Gastroesophageal sphincter (tissue), 4 donors: ENCODE data around the gene ANTXR2. TPM values are rescaled to one million over a fixed set of nuclear protein-coding genes. Genes with fewer than 3 reads are reported as not detected.

Experiments used
- ATAC-seq: fragments of 150-250 bp; one replicate; pipeline ENCODE4 v1.9.1; 2016; ENCODE audit warnings: mild to moderate bottlenecking, moderate library complexity
- H3K27ac ChIP-seq, 4 donors: fragments of 200-600 bp; sonication (generic) in 3 of 4; 1 replicate in 3 of 4; 2 replicates in 1 of 4; pipeline ENCODE4 v1.5.1; 2016 to 2019
- H3K27me3 ChIP-seq: fragments of 200-600 bp; sonication (generic); one replicate; pipeline ENCODE4 v1.5.1; 2019
- H3K36me3 ChIP-seq, 2 donors: fragments of 200-600 bp; sonication (generic); one replicate each; pipeline ENCODE4 v1.5.1; 2019; ENCODE audit warnings: control low read depth in 1 of 2
- H3K4me1 ChIP-seq, 3 donors: fragments of 200-600 bp; sonication (generic); 1 replicate in 2 of 3; 2 replicates in 1 of 3; pipeline ENCODE4 v1.5.1; 2016 to 2019; ENCODE audit warnings: control low read depth in 2 of 3
- H3K4me3 ChIP-seq, 2 donors: fragments of 200-600 bp; sonication (generic); one replicate each; pipeline ENCODE4 v1.5.1; 2019; ENCODE audit warnings: mild to moderate bottlenecking in 1 of 2, moderate library complexity in 1 of 2
- H3K9me3 ChIP-seq, 3 donors: fragments of 200-600 bp; sonication (generic); one replicate each; pipeline ENCODE4 v1.5.1; 2017 to 2019; ENCODE audit warnings: control low read depth in 2 of 3
- EP300 ChIP-seq: sonication (generic); formaldehyde crosslinking; IDR thresholded peaks from one replicate; pipeline ENCODE4 v1.6.1; 2017; ENCODE audit warnings: antibody characterized with exemption, mild to moderate bottlenecking
- POLR2A ChIP-seq, 2 donors: fragments of 450-650 bp; IDR thresholded peaks; one replicate each; pipeline ENCODE4 v1.6.1; 2017; ENCODE audit warnings: antibody characterized with exemption in 2 of 2, mild to moderate bottlenecking in 2 of 2, moderate library complexity in 1 of 2
- POLR2AphosphoS5 ChIP-seq: sonication (generic); formaldehyde crosslinking; IDR thresholded peaks from one replicate; pipeline ENCODE4 v1.6.1; 2017; ENCODE audit warnings: antibody characterized with exemption
- WGBS, 2 donors: methylation state at CpG; one replicate each; pipeline ENCODE4 v1.1.5; 2018; ENCODE audit warnings: low coverage in 1 of 2; 5-methylcytosine and 5-hydroxymethylcytosine counted together
- total RNA-seq, 4 donors: library from RNA; depleted of rRNA; stranded (reverse); fragments of >200 nt; gene quantifications; one replicate each; pipeline ENCODE4 v1.1.0, GENCODE V29; 2016
- TF ChIP-seq, protein P1 (sequence below), 4 experiments: fragments of 200-600 bp in 2 of 4; fragments of 450-650 bp in 2 of 4; sonication (generic) in 1 of 4; IDR thresholded peaks; one replicate each; pipeline ENCODE4 v1.5.1; 2017 to 2019; ENCODE audit warnings: antibody characterized with exemption in 4 of 4, mild to moderate bottlenecking in 2 of 4, moderate library complexity in 2 of 4

The ANTXR2 gene
- total RNA-seq, 4 donors from 2014 or later = 440 to 611 (median 501) TPM

DNA sequence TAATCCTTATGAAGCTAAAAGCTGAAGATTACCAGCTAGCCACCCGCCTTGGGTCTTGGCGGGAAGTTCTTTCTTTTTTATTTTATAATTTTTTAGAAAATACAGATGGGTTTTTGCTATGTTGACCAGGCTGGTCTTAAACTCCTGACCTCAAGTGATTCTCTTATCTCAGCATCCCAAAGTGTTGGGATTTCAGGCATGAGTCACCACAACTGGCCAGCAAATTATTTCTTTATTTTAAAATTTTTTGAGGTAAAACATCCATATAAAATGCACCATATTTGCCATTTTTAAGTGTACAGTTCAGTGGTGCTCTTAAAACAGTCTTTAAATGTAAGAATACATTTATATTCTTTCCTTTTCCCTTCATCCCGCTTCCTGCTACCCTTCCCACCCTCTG, 40.6 kb upstream of the ANTXR2 start:
- Histone ChIP-seq H3K27ac (no peak overlapping the region), H3K36me3 (no peaks in the 10 kb centered on the region), H3K4me3 (no peak overlapping the region), H3K4me1 (no peaks in the 10 kb centered on the region), H3K9me3 (peaks cover 0 to 11% (median 0%) of the 10 kb centered on the region in 3 donors), H3K27me3 (no peaks in the 10 kb centered on the region)
- 88 to 92% methylated on average over 3 of the region's 3 CpGs for WGBS, 2 donors
- TF ChIP-seq EP300 (no peak), POLR2A (IDR thresholded peaks at IDR 0.05) (no peak), POLR2AphosphoS5 (no peak)
- TF ChIP-seq, protein P1, sequence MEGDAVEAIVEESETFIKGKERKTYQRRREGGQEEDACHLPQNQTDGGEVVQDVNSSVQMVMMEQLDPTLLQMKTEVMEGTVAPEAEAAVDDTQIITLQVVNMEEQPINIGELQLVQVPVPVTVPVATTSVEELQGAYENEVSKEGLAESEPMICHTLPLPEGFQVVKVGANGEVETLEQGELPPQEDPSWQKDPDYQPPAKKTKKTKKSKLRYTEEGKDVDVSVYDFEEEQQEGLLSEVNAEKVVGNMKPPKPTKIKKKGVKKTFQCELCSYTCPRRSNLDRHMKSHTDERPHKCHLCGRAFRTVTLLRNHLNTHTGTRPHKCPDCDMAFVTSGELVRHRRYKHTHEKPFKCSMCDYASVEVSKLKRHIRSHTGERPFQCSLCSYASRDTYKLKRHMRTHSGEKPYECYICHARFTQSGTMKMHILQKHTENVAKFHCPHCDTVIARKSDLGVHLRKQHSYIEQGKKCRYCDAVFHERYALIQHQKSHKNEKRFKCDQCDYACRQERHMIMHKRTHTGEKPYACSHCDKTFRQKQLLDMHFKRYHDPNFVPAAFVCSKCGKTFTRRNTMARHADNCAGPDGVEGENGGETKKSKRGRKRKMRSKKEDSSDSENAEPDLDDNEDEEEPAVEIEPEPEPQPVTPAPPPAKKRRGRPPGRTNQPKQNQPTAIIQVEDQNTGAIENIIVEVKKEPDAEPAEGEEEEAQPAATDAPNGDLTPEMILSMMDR (IDR thresholded peaks at IDR 0.05) = no peak
- ATAC-seq = no peak

DNA sequence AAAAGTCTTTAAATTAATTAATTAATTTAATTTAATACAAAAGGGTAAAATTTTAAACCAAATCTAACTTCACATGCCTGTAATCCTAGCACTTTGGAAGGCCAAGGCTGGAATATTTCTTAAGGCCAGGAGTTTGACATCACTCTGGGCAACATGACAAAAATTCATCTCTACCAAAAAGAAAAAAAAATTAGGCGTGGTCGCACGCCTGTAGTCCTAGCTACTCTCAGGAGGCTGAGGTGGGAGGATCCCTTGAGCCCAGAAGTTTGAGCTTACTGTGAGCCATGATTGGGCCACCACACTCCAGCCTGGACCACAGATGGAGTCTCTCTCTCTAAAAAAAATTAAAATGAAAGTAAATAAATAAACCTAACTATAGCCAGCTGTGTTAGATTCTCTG, 39.2 kb upstream of the ANTXR2 start:
- WGBS, 2 donors = 57% methylated on average over 3 of the region's 3 CpGs; no CpG with 5 or more reads in 1 of the 2 donors
- Histone ChIP-seq H3K9me3 (peaks cover 0 to 8% (median 0%) of the 10 kb centered on the region in 3 donors), H3K27me3 (no peaks in the 10 kb centered on the region), H3K4me1 (no peaks in the 10 kb centered on the region), H3K4me3 (no peak overlapping the region), H3K27ac (peak overlapping the region in 1 of 4 donors; percentile 5), H3K36me3 (no peaks in the 10 kb centered on the region)
- no peak for TF ChIP-seq EP300
- TF ChIP-seq POLR2AphosphoS5 = no peak
- no peak for TF ChIP-seq POLR2A (IDR thresholded peaks at IDR 0.05)
- TF ChIP-seq, protein P1 (IDR thresholded peaks at IDR 0.05) = no peak
- ATAC-seq = peak; percentile 88

DNA sequence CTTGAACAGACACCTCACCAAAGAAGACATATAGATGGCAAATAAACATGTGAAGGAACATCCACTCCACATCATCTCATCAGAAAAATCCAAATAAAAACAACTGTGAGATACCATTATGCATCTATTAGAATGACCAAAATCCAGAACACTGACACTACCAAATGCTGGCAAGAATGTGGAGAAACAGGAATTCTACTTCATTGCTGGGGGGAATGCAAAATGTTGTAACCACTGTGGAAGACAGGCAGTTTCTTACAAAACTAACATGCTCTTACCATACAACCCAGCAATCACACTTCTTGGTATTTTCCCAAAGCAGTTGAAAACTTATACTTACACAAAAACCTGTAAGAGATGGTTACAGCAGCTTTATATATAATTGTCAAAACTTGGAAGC, 38.2 kb upstream of the ANTXR2 start:
- TF ChIP-seq POLR2AphosphoS5 (no peak), EP300 (no peak), POLR2A (IDR thresholded peaks at IDR 0.05) (no peak)
- TF ChIP-seq, protein P1 (IDR thresholded peaks at IDR 0.05) = no peak
- Histone ChIP-seq H3K27ac (no peak overlapping the region), H3K36me3 (no peaks in the 10 kb centered on the region), H3K4me3 (no peak overlapping the region), H3K4me1 (no peaks in the 10 kb centered on the region), H3K27me3 (no peaks in the 10 kb centered on the region), H3K9me3 (peaks cover 0 to 14% (median 0%) of the 10 kb centered on the region in 3 donors)
- no peak for ATAC-seq

DNA sequence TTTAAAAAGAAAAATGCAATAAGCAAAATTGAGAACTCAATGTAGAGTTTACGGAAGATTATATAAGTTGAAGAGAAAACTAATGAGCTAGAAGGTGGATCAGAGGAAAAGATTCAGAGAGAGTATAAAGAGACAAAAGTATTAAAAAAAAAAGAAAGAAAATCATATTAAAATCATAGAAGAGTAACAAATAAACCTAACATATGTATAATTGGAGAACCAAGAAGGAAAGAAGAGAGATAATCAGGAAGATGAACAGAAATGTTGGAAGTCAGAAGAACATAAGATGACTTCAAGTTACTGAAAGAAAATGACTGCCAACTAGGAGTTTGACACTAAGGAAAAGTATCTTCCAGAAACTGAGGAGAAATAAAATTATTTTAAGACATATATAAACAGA, 34.3 kb upstream of the ANTXR2 start:
- H3K27ac ChIP-seq = no peak overlapping the region
- H3K27me3 ChIP-seq = no peaks in the 10 kb centered on the region
- no peaks in the 10 kb centered on the region for H3K4me1 ChIP-seq
- ATAC-seq = no peak
- 100% methylated on average over 1 of the region's 1 CpG for WGBS, 2 donors
- no peaks in the 10 kb centered on the region for H3K36me3 ChIP-seq
- TF ChIP-seq POLR2AphosphoS5 (no peak), EP300 (no peak), POLR2A (IDR thresholded peaks at IDR 0.05) (no peak)
- TF ChIP-seq, protein P1 (IDR thresholded peaks at IDR 0.05) = no peak
- H3K4me3 ChIP-seq = no peak overlapping the region
- peaks cover 0 to 14% (median 0%) of the 10 kb centered on the region in 3 donors for H3K9me3 ChIP-seq

DNA sequence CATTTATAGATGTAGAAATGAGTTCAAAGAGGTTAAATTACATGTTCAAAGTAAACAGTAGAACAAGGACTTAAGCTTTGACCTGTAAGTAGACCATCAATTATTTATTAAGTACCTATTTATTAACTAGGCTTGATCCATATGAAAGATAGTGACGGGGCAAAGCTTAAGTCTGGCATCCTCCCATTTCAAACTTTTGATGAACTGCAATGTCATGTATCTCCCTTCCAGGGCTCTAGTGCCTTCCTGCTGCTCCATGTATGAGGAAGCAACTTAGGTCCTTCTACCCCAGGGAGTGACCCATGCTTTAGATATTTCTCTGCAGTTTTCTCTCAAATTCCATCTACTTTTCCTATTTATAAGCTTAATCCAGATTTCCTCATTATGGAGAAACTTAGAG, 31.9 kb upstream of the ANTXR2 start:
- no peak for ATAC-seq
- TF ChIP-seq POLR2A (IDR thresholded peaks at IDR 0.05) (no peak), POLR2AphosphoS5 (no peak), EP300 (no peak)
- TF ChIP-seq, protein P1 (IDR thresholded peaks at IDR 0.05) = no peak
- H3K4me3 ChIP-seq = no peak overlapping the region
- no peaks in the 10 kb centered on the region for H3K36me3 ChIP-seq
- H3K9me3 ChIP-seq = peaks cover 0 to 14% (median 0%) of the 10 kb centered on the region in 3 donors
- no peak overlapping the region for H3K27ac ChIP-seq
- H3K27me3 ChIP-seq = no peaks in the 10 kb centered on the region
- WGBS, 2 donors = 100% methylated on average over 1 of the region's 1 CpG
- no peaks in the 10 kb centered on the region for H3K4me1 ChIP-seq
